ENCODE data around the gene FANCD2OS.

- TF ChIP-seq CTCF (IDR thresholded peaks at IDR 0.05; ENCODE audit: low read depth, low read length, missing input control): no peak
- TF ChIP-seq GABPA (IDR thresholded peaks at IDR 0.05 in 1 of 2, conservative IDR thresholded peaks at IDR 0.05 in 1 of 2): no peak
- TF ChIP-seq, protein P1, sequence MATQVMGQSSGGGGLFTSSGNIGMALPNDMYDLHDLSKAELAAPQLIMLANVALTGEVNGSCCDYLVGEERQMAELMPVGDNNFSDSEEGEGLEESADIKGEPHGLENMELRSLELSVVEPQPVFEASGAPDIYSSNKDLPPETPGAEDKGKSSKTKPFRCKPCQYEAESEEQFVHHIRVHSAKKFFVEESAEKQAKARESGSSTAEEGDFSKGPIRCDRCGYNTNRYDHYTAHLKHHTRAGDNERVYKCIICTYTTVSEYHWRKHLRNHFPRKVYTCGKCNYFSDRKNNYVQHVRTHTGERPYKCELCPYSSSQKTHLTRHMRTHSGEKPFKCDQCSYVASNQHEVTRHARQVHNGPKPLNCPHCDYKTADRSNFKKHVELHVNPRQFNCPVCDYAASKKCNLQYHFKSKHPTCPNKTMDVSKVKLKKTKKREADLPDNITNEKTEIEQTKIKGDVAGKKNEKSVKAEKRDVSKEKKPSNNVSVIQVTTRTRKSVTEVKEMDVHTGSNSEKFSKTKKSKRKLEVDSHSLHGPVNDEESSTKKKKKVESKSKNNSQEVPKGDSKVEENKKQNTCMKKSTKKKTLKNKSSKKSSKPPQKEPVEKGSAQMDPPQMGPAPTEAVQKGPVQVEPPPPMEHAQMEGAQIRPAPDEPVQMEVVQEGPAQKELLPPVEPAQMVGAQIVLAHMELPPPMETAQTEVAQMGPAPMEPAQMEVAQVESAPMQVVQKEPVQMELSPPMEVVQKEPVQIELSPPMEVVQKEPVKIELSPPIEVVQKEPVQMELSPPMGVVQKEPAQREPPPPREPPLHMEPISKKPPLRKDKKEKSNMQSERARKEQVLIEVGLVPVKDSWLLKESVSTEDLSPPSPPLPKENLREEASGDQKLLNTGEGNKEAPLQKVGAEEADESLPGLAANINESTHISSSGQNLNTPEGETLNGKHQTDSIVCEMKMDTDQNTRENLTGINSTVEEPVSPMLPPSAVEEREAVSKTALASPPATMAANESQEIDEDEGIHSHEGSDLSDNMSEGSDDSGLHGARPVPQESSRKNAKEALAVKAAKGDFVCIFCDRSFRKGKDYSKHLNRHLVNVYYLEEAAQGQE (IDR thresholded peaks at IDR 0.05): no peak
Measured at GRCh38 chr3:10150987-10151386, 42.9 kb upstream of the FANCD2OS start.
